ENCODE measurements around the gene HOXA9.

- TF ChIP-seq POLR2A (IDR thresholded peaks at IDR 0.05) (no peak), CTCF (IDR thresholded peaks at IDR 0.05) (no peak)
Measured at GRCh38 chr7:27178366-27178765, 13.0 kb upstream of the HOXA9 start.
